ENCODE measurements around the gene SLC25A12. TPM values are rescaled to one million over a fixed set of nuclear protein-coding genes. Genes with fewer than 3 reads are reported as not detected.
A peak's percentile ranks its signal among the peaks of the same experiment; 100 is the strongest.
"Not testable (repeated sequence)": the region's sequence is repeated elsewhere in the genome, so short reads cannot be mapped to it uniquely, and the experiment has no call there.

SLC25A12 gene
- total RNA-seq, 1 experiment from 2014 or later: 25.1 TPM

DNA sequence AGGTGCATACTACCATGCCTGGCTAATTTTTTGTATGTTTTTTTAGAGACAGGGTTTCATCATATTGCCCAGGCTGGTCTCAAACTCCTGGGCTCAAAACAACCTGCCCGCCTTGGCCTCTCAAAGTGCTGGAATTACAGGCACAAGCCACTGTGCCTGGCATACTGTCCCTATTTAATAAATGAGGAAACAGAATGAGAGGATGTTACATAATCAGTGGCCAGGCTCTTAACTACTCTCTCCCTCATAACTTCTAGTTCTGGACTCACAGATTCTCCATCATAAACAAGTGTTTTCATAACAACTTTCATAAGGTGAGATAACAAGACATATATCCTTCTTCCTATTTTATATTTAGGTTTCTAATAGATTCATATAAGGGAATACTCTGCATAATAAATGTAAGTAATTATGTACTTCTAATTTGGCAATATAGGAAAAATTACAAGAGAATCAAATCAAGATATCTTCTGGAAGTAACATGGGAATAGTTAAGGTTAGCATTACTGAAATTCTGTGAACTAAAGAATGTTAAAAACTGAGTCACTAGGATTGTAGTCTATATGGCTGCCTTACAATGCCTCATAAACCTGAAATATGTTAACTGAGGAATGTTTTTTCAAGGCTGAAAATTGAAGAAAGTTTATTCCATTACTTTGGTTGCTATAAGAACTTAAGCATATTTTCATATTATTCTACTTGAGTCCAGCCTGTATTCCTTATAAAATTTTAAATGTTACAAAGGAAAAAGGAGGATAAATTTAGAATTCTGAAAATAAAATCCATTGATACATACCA lies 71.3 kb downstream of the SLC25A12 start:
- no peak for DNase-seq (ENCODE audit: low read depth)

- no peak for DNase-seq (ENCODE audit: low read depth)
These were observed 74.6 kb downstream of the SLC25A12 start for GRCh38 chr2:171819453-171819852.

GRCh38 chr2:171814883-171815282 lies 79.2 kb downstream of the SLC25A12 start:
- no peak for DNase-seq (ENCODE audit: low read depth)

DNA sequence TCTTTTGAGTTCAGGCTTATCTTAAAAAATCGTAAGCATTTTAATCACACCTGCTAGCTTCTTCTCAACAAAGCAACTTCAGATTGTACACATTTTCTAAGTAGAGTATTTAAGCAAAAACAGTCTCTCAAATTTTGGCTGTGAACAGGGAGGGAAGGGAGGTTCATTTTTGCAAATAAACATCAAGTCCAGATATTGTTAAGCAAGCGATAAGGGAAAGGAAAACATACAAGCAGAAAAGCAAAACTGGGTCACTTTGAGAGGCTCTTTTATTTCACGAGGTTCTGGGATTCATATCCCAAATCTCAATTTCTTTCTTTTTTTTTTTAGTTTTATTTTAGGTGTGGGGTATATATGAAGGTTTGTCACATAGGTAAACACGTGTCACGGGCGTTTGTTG lies 79.9 kb downstream of the SLC25A12 start:
- no peak for DNase-seq (ENCODE audit: low read depth)

GRCh38 chr2:171813729-171814128 lies 80.3 kb downstream of the SLC25A12 start:
- no peak for DNase-seq (ENCODE audit: low read depth)

DNA sequence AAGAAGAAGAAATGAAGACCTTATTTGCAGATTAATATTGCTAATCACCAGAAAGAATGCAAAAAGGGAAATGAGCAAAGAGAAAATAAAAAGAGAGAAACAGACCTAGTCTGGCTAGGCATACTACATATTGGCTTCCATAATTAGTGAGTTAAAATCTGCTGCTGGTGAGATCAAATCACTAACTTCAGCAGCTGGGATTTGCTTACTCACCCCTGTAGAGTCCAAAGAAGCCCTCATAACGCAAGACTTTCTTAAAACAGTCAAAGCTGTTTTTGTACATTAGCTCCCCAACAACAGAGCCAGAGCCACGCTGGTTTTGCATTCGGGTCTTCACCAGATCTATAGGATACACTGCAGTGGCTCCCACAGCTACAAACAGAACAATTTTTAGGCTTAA lies 80.9 kb downstream of the SLC25A12 start:
- no peak for DNase-seq (ENCODE audit: low read depth)

GRCh38 chr2:171811245-171811628 lies 82.8 kb downstream of the SLC25A12 start:
- DNase-seq (ENCODE audit: low read depth): peak; percentile 44

- DNase-seq (ENCODE audit: low read depth): peak; percentile 13
These were observed 83.4 kb downstream of the SLC25A12 start for GRCh38 chr2:171810422-171811244.

GRCh38 chr2:171808885-171809284 lies 85.2 kb downstream of the SLC25A12 start:
- DNase-seq (ENCODE audit: low read depth): not testable (repeated sequence)

DNA sequence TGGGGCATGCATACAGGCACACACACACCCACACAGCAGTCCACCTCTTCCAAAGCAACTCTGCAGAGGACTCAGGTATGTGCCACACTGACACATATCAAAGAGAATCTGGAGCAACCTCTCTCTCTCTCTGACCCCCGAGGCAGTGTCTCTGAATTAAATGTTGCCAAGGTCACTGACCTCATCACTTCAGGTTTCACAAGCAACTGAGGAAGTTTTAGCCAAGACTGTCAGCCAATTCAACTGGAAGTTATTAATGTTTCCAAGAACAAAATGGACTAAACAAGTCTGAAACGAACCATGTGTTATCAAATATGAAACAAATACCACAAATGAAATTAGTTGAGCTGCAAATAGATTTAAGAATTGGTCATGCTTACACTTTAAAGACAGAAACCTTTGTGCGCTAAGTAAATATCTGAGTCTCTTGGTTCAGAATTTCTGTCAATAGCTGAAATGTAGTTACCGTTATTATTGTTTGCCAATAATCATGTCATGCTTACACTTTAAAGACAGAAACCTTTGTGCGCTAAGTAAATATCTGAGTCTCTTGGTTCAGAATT lies 86.1 kb downstream of the SLC25A12 start:
- DNase-seq (ENCODE audit: low read depth): peak; percentile 66

GRCh38 chr2:171807119-171807518 lies 86.9 kb downstream of the SLC25A12 start:
- peak; percentile 74 for DNase-seq (ENCODE audit: low read depth)

DNA sequence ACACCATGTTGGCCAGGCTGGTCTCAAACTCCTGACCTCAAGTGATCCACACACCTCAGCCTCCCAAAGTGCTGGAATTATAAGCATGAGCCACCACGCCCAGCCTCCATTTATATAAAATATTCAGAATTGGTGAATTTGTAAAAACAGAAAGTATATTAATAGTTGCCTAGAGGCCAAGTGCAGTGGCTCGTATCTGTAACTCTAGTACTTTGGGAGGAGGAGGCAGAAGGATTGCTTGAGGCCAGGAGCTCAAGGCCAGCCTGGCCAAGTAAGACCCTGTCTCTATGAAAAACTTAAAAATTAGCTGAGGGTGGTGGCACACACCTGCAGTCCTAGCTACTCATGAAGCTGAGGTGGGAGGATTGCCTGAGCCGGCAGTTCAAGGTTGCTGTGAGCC lies 89.6 kb downstream of the SLC25A12 start:
- no peak for DNase-seq (ENCODE audit: low read depth)

DNA sequence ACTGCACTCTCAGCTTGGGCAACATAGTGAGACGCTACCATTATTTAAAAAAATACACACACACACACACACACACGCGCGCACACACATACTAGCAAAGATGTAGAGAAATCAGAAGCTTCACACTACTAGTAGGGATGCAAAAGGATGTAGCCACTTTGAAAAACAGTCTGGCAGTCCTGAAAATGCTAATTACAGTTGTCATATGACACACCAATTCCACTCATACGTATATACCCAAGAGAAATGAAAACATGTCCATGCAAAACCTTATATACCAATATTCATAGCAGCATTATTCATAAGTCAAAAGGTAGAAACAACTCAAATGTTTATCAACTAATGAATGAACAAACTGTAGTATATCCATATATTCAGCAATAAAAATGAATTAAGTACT lies 90.3 kb downstream of the SLC25A12 start:
- DNase-seq (ENCODE audit: low read depth): no peak

DNA sequence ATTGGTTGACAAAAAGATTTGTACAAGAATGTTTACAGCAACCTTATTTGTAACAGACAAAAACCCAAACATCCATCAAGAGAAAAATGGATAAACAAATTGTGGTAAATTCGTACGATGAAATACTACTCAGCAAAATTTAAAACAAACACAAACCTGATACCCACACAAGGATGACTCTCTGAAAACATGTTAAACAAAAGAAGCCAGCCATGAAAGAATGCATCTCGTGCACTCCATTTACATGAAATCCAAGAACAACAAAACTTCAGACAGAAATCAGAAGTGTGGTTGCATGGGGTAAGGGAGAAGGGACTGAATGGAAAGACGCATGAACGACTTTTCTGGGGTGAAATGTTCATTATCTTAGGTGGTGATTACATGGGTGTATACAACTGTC lies 93.4 kb downstream of the SLC25A12 start:
- DNase-seq (ENCODE audit: low read depth): no peak

GRCh38 chr2:171798156-171798820 lies 95.8 kb downstream of the SLC25A12 start:
- DNase-seq (ENCODE audit: low read depth): peak; percentile 72

- DNase-seq (ENCODE audit: low read depth): no peak
These were observed 99.1 kb downstream of the SLC25A12 start for GRCh38 chr2:171794918-171795317.

DNA sequence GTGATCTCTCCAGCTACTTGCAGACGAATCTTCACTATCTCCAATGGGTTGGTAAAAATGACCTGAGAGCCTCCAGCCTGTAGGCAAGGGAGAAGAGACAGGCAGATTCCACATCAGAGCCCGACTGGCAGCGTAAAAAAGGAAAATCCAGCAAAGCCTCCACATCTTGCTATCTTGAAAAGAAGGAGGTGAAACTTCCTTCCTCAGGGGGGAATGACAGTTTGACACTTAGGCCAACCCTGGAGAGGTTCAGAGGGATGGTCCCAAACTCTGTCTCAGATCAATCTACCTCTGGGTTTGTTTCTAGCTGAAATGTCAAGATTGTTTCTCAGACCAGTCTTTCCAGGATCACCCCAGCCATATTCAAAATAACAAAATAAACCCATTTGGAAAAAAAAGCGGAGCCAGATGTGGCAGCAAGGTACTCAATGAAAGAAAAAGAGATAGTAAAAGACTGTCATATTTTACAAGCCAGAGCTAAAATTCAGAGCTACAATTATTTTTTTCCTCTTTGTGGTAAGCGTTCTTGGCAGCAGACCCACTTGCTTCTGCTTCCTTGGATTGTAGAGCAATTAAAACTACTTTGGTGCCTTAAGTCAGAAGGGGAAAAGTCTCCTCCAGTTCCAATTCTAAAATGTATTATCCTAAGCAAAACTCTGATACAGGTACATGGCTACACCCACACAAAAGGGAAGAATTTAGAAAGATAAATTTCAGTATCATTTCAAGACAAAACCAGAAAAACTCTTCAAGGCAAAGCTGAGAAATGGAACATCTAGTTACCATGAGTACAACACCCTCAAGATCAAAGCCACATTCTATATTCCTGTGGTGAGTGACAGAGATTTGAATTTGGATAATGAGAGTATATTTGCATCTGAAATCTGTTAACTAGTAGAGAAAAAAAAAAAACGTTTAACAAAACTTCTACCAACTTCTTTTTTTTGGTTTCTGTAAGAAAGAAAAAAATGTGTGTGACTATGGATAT lies 100.1 kb downstream of the SLC25A12 start:
- no peak for DNase-seq (ENCODE audit: low read depth)

DNA sequence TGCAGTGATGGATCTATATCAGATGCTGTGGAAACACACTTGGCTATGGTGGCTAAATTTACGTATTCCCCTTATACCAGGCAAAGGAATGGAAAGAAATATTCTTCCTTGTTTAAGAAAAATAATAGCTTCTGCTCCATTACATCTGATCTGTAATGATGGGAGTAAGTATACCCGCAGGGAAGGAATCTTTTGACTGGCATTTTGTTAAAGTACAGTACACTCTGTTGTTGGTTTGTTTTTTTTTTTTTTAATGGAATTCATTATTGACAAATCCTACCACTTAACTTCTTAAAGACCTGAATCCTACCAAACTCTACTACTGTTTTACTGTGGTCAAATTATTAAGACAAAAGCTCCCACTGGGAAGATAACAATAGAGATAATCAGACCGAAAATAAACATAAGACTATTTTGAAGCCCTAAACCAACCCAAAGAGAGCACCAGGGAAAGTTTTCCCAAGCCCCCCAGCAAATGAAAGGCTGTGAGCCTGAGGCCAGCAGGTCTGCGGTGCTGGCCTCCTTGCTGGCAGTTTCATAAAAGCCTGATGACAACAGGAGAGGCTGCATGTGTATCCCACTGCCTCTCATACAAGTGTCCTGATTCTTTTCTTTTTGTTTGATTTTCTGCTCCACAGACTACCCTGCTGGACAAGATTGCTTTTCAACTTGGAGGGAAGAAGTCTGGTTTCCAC lies 101.0 kb downstream of the SLC25A12 start:
- DNase-seq (ENCODE audit: low read depth): no peak

GRCh38 chr2:171792157-171792556 lies 101.9 kb downstream of the SLC25A12 start:
- DNase-seq (ENCODE audit: low read depth): no peak

GRCh38 chr2:171791361-171791760 lies 102.7 kb downstream of the SLC25A12 start:
- DNase-seq (ENCODE audit: low read depth): no peak

Measured in M059J (cell line).